ENCODE data around the gene RSPO1.

RSPO1 gene

DNA sequence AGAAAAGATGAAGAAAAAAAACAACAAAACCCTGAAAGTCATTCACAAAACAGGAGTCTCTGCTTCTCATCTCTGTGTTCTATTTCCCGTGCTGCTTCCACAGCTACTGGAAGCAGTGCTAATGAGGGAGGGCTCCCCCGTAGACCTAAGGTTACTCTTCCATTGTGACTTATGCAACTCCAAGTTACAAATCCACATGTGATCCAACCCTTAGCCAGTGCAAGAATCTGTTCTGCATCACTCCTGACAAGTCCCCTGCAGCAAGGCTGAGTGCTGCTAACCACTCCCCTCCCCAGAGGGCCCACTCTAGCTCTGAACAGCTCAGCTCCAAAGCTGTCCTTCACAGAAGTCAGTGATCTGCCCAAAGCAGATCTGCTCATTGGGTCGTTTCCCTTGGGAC, 67.7 kb downstream of the RSPO1 start:
- DNase-seq (ENCODE audit: low read depth in 2 of 2), result no peak

- no peak for DNase-seq (ENCODE audit: low read depth in 2 of 2)
Measured at GRCh38 chr1:37564892-37565291, 69.8 kb downstream of the RSPO1 start.

DNA sequence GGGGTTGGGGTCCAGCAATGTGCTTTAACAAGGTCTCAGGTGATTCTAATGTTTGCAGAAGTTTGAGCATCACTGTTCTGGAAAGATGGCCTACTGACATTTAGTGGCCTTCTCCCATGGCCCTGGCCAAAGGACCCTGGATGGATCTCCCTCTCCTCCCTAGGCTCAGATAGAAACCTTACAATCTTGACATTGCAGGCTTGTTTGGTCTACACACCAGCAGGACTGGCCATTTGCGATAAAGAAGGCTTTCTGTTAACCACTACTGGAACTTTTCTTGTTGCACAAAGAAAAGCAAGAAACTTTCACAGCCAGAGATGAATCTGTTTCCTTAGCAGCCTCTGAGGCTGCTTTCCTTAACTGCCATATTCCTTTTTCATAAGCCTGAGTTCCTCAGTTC, 71.7 kb downstream of the RSPO1 start:
- no peak for DNase-seq (ENCODE audit: low read depth in 2 of 2)

Measured in fibroblast of skin of left quadriceps (primary cell).